Measurements from ENCODE around the gene PRND. TPM values are rescaled to one million over a fixed set of nuclear protein-coding genes. Genes with fewer than 3 reads are reported as not detected.

Gene PRND
- total and polyA plus RNA-seq, 2 of the 8 experiments (the other 6 are each of a cell fraction or from before 2014, with no cell fraction given): 0.09 to 0.11 TPM

DNA sequence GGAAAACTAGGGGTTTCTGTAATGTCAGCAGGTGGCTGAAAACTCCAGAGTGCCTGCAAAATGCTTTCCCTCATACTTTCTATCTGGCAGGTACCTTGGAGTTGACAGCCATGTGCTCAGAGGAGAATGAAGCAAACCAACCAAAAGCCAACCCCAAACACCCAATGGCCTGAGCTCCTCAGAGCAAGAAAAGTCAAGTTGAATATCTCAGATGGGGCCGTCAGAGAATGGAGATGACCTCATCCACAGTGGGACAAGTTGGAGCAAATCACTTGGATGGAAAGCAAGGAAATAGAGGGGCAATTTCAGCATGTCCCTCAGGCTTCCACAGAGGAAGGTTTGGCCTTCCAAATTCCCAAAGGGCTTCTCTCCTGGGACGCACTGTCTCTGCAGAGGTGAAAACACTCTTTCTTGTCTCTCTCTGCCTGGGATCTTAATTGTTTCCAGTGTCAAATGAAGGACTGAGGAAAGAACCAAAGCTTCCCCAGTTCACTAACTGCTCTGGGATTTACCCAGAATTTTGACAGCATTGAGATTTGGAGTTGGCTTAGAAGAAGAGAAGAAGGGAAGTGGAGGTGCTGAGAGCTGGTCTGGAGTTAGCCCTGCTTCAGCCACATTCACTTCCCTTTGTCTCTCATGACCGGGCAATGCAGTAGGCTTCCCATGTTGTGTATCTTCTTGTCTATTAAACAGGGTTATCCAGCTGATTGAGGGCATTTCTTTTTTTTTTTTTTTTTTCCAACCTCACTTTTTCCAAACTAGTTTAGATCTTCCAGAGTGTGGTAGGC lies 42.2 kb downstream of the PRND start:
- no peak overlapping the region for H4K8ac ChIP-seq (ENCODE audit: extremely low read depth, insufficient read depth, low read length)
- peaks cover 0 to 4% (median under 1%) of the 10 kb centered on the region in 4 experiments; a peak in 4 of 7 replicates for H3K4me1 ChIP-seq (replicated peaks in 1 of 4; ENCODE audit: control insufficient read depth in 3 of 4, insufficient read depth in 4 of 4, low read length in 3 of 4)
- no peak overlapping the region for H3K27ac ChIP-seq (ENCODE audit: low read depth, low read length)
- POLR2A ChIA-PET (ENCODE audit: partially characterized antibody): no interaction called here
- no peak overlapping the region for H4K5ac ChIP-seq (ENCODE audit: insufficient read length, low read depth, low read length)
- no peaks in the 10 kb centered on the region for H4K20me1 ChIP-seq (replicated peaks in 1 of 2; ENCODE audit: control insufficient read depth in 1 of 2, insufficient read depth in 2 of 2, low read length in 2 of 2)
- peaks cover 2% of the 10 kb centered on the region for H3K23me2 ChIP-seq (ENCODE audit: low read depth, low read length)
- H2BK20ac ChIP-seq (ENCODE audit: low read length): no peak overlapping the region
- H3K79me2 ChIP-seq (ENCODE audit: control insufficient read depth in 1 of 2, insufficient read depth in 2 of 2, low read length in 2 of 2): no peaks in the 10 kb centered on the region
- CTCF ChIA-PET (ENCODE audit: partially characterized antibody): interaction anchor here (1.0 kb wide), 1 partner anchor 9 kb away, joined by 3 read pairs; no protein-coding TSS in a partner anchor
- H3K9me3 ChIP-seq (ENCODE audit: insufficient read depth in 2 of 2, low read depth in 1 of 2, low read length in 1 of 2): no peaks in the 10 kb centered on the region
- no peak overlapping the region for H2BK5ac ChIP-seq (ENCODE audit: low read depth, low read length)
- no peaks in the 10 kb centered on the region for H3K79me1 ChIP-seq (ENCODE audit: low read depth, low read length)
- H3K18ac ChIP-seq (ENCODE audit: extremely low read depth, low read length): no peak overlapping the region
- H4K91ac ChIP-seq (replicated peaks; ENCODE audit: insufficient read length, low read length): no peak overlapping the region
- no peak overlapping the region for H3K9ac ChIP-seq (replicated peaks in 1 of 4; ENCODE audit: extremely low read depth in 1 of 4, low read depth in 3 of 4, low read length in 3 of 4)
- H3K27me3 ChIP-seq (replicated peaks in 1 of 4; ENCODE audit: control insufficient read depth in 3 of 4, extremely low read depth in 1 of 4, insufficient read depth in 3 of 4, low read length in 3 of 4): peaks cover 2 to 15% (median 11%) of the 10 kb centered on the region in 4 experiments; a peak in 6 of 7 replicates
- no peak overlapping the region for H3K4me2 ChIP-seq (ENCODE audit: insufficient read depth in 1 of 2, low read depth in 2 of 2, low read length in 2 of 2)
- H3K36me3 ChIP-seq (ENCODE audit: control insufficient read depth in 2 of 4, insufficient read depth in 4 of 4, low read length in 3 of 4): no peaks in the 10 kb centered on the region
- H2BK120ac ChIP-seq (replicated peaks; ENCODE audit: low read depth, low read length): no peak overlapping the region
- H3K14ac ChIP-seq (ENCODE audit: insufficient read length): no peak overlapping the region
- H2BK12ac ChIP-seq (ENCODE audit: low read depth, low read length): no peak overlapping the region
- H3K56ac ChIP-seq (replicated peaks; ENCODE audit: insufficient read length, low read depth, low read length): no peak overlapping the region
- no peak overlapping the region for H3K4me3 ChIP-seq (ENCODE audit: extremely low read depth in 1 of 4, insufficient read depth in 2 of 4, low read depth in 3 of 4, low read length in 4 of 4)
- no peak overlapping the region for H3K23ac ChIP-seq (ENCODE audit: insufficient read length)
- FAIRE-seq: no peak
- no peak overlapping the region for H3K4ac ChIP-seq (replicated peaks; ENCODE audit: insufficient read length, low read depth, low read length)
- H2AK5ac ChIP-seq (ENCODE audit: low read depth, low read length): no peak overlapping the region
- no peak overlapping the region for H2BK15ac ChIP-seq (ENCODE audit: low read length)
- no peak for DNase-seq (ENCODE audit: low read depth in 1 of 2, low spot score in 2 of 2)
- WGBS, 2 experiments (ENCODE audit: extremely low coverage in 1 of 2, insufficient coverage in 1 of 2, insufficient read length in 1 of 2, insufficient replicate concordance in 2 of 2, low coverage in 1 of 2, low lambda C conversion rate in 2 of 2, missing lambda C conversion rate in 1 of 2): 89% methylated on average over 3 of the region's 3 CpGs; no CpG with 5 or more reads in 1 of the 2 experiments
- no peak overlapping the region for H2AFZ ChIP-seq (ENCODE audit: low read length)
- TF ChIP-seq SP2 (IDR thresholded peaks at IDR 0.05; ENCODE audit: low read length) (no peak), KDM5A (IDR thresholded peaks at IDR 0.05; ENCODE audit: low read length) (no peak), BCL11A (IDR thresholded peaks at IDR 0.05; ENCODE audit: low read depth in 2 of 2, low read length in 2 of 2) (no peak), NRF1 (IDR thresholded peaks at IDR 0.05; ENCODE audit: low read depth, low read length) (no peak), EGR1 (IDR thresholded peaks at IDR 0.05; ENCODE audit: borderline replicate concordance, low read depth, low read length) (no peak), SAP30 (IDR thresholded peaks at IDR 0.05; ENCODE audit: insufficient read depth, insufficient replicate concordance, low read length) (no peak), CHD2 (IDR thresholded peaks at IDR 0.05; ENCODE audit: low read length) (no peak), RAD21 (IDR thresholded peaks at IDR 0.05 in 1 of 2, conservative IDR thresholded peaks at IDR 0.05 in 1 of 2; ENCODE audit: low read depth in 2 of 2, low read length in 2 of 2) (no peak), MAFK (IDR thresholded peaks at IDR 0.05; ENCODE audit: low read depth, low read length) (no peak), SP4 (IDR thresholded peaks at IDR 0.05; ENCODE audit: low read length) (no peak), TEAD4 (IDR thresholded peaks at IDR 0.05; ENCODE audit: low read depth, low read length) (no peak), TCF12 (IDR thresholded peaks at IDR 0.05; ENCODE audit: low read depth, low read length) (no peak)
- TF ChIP-seq, protein P1, sequence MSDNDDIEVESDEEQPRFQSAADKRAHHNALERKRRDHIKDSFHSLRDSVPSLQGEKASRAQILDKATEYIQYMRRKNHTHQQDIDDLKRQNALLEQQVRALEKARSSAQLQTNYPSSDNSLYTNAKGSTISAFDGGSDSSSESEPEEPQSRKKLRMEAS (IDR thresholded peaks at IDR 0.05): no peak
